ENCODE data around the gene OTULIN.

OTULIN gene

DNA sequence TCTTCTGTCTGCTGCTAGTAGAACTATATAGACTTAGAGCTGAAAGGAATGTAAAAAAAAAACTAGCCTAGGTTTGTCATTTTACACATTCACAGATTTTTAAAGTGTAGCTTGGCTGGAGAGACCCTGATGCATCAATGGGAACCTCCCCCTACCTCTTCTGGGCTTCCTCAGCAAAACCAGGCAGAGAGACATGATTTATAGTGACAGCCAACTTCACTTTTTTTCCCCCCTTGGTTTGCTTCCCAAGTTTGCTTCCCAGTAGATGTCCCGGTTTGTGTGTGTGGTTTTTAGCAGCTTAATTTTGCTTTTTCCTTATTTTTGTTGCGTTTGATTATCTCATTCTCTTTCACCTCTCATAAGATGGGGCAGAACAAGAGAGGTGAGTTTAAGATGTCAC lies 1.8 kb downstream of the OTULIN start:
- H3K4me3 ChIP-seq (ENCODE audit: low read length): no peak overlapping the region
- no peak for DNase-seq (ENCODE audit: low read depth, low spot score)

- H3K4me3 ChIP-seq (ENCODE audit: low read length): no peak overlapping the region
Observed at GRCh38 chr5:14667290-14667689, 2.8 kb downstream of the OTULIN start.

DNA sequence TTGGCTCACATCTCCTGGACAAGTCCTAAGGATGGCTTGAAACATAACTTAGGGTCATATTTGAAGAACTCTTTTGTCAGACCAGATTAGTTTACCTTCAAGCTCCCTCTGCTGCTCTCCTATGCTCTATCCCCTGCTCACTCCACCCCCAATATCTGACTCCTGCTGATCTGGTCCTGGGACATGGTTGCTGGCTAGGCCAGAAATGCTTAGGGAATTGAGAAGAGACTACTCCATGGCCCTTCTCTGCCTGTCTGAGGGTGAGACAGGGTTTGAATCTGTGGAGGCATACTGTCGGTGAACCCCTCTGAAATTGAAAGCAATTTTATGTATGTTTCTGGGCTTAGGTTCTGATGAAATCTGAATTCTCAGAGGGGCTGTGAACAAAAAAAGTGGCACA lies 3.3 kb downstream of the OTULIN start:
- DNase-seq (ENCODE audit: low read depth, low spot score): no peak
- no peak overlapping the region for H3K4me3 ChIP-seq (ENCODE audit: low read length)

More at GRCh38 chr5:14667290-14667689, 2.8 kb downstream of the OTULIN start:
- DNase-seq (ENCODE audit: low read depth, low spot score): no peak

DNA sequence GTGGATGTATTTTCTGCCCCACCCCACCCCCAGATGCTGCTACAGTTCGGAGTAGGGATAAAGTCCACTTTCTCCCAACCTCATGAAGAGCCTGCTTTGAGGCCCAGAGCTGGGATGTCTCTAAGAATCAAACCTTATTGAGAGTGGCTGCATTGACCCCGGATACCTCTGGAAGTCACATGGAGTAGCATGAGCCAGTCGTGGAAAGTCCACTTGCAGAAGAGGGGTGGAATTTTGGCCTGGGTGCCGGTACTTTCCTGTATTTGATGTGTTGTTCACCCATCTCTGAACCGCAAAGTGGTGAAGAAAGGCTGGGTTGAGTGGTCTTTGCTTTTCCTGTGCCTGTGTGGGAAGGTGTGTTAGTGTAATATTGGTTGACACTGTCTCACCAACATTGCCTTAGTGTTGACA lies 3.7 kb downstream of the OTULIN start:
- no peak for DNase-seq (ENCODE audit: low read depth, low spot score)
- no peak overlapping the region for H3K4me3 ChIP-seq (ENCODE audit: low read length)

GRCh38 chr5:14669415-14669814 lies 4.9 kb downstream of the OTULIN start:
- H3K4me3 ChIP-seq (ENCODE audit: low read length): no peak overlapping the region
- no peak for DNase-seq (ENCODE audit: low read depth, low spot score)

GRCh38 chr5:14669975-14670374 lies 5.5 kb downstream of the OTULIN start:
- no peak for DNase-seq (ENCODE audit: low read depth, low spot score)

DNA sequence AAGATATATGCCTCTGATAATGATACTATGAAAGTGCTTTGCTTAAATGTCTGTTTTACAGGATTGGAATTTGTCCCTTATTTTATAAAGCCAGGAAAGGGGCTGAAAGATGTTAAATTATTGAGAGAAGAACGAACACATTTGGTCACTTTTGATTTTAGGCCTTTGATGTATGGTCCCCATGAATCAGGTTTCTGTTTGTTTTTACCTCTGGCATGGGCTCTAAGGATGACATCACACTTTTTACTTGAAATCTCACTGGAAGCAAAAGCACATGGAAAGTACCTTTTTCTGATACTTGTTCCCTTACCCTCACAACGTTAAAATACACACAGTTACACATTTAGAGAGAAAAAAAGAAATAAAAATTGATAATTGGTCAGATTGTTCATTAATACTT lies 6.9 kb downstream of the OTULIN start:
- DNase-seq (ENCODE audit: low read depth, low spot score): no peak
- H3K4me3 ChIP-seq (ENCODE audit: low read length): no peak overlapping the region

More at GRCh38 chr5:14669975-14670374, 5.5 kb downstream of the OTULIN start:
- no peak overlapping the region for H3K4me3 ChIP-seq (ENCODE audit: low read length)

DNA sequence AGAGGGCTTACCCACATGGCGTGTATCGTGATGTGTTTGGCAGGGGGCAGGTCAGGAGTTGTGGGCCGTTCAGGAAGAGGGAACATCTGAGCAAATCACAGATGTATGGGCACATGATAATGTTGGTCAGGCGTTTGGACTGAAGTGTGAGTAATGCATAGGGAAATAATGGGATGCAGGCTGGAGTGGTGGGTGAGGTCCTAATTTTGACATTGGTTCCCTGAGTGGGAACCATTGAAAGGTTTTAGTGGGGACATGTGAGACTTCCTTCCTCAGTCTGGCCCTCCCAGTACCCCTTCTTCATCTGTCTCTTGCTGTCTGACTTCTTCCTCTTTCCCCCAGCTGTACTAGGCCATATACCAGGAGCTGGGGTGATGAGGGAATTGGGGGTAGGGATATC lies 7.6 kb downstream of the OTULIN start:
- no peak overlapping the region for H3K4me3 ChIP-seq (ENCODE audit: low read length)
- DNase-seq (ENCODE audit: low read depth, low spot score): no peak

DNA sequence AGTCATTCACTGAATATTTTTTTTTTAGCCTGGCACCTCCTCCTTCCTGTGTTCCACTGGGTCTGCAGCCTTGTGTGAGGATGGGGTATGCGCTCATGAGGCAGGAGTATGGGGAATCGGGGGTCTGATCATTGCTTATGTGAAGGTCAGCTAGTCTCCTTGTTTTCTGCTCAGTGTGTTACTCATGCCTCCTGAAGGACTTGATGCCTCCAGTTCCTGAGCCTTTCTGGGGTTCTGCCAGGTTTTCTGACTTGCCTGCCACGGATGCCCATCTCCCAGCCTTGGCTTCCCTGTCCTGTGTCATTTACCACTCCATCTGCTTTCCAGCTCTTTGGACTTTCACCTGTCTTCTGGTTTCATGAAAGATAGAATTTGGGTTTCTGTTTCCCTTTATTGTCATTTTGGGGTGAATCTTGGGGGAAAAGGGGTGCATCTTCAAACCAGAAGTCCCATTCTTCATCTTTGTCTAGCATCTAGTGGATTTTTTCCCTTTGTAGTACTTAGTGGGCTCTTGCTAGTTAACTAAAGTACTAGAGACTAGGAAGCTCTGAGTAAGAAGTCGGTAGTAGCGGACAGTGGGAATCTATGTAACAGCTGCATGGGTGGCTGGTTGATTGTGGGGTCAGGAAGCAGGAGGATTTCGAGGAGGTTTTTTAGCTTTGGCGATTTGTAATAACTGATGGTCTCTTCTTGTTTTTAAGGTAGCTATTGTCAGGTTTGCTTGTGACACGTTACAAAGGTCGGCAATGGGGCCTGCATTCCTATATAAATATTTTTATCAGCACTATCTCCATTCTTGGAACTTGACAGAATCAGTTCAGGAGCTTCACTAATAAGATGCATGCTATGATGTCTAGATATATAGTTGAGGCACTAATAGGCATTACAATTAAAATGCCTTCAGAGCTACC lies 8.2 kb downstream of the OTULIN start:
- no peak for DNase-seq (ENCODE audit: low read depth, low spot score)
- H3K4me3 ChIP-seq (ENCODE audit: low read length): no peak overlapping the region

- no peak overlapping the region for H3K4me3 ChIP-seq (ENCODE audit: low read length)
- DNase-seq (ENCODE audit: low read depth, low spot score): no peak
Observed at GRCh38 chr5:14673443-14673842, 8.9 kb downstream of the OTULIN start.

- peak overlapping the region; percentile 13 for H3K4me3 ChIP-seq (ENCODE audit: low read length)
Observed at GRCh38 chr5:14674983-14675854, 10.7 kb downstream of the OTULIN start.

DNA sequence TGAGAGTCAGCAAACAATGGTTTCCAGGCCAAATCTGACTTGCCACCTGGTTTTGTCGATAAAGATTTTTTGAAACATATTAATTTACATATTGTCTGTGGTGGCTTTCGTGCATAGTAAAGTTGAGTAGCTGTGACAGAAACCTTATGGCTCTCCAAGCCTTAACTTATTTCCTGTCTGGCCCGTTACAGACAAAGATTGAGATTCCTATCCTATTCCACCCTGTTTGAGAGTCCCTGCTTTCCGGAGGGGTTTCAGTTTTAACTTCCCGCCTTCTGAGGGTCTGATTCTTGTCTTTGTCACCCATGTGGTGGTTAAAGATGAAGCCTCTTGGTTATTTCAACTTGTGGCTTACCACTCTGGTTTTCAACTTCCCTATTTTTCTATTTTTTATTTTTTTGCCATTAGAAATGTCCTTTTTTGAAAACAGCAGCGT lies 11.4 kb downstream of the OTULIN start:
- peak overlapping the region; percentile 13 for H3K4me3 ChIP-seq (ENCODE audit: low read length)
- DNase-seq (ENCODE audit: low read depth, low spot score): peak; percentile 59

More at GRCh38 chr5:14674983-14675854, 10.7 kb downstream of the OTULIN start:
- DNase-seq (ENCODE audit: low read depth, low spot score): no peak

GRCh38 chr5:14676320-14676719 lies 11.8 kb downstream of the OTULIN start:
- peak overlapping the region; percentile 13; the same call in 1 of the 2 replicates for H3K4me3 ChIP-seq (ENCODE audit: low read length)

GRCh38 chr5:14678773-14679334 lies 14.3 kb downstream of the OTULIN start:
- no peak overlapping the region for H3K4me3 ChIP-seq (ENCODE audit: low read length)
- DNase-seq (ENCODE audit: low read depth, low spot score): no peak

More at GRCh38 chr5:14676320-14676719, 11.8 kb downstream of the OTULIN start:
- no peak for DNase-seq (ENCODE audit: low read depth, low spot score)

- DNase-seq (ENCODE audit: low read depth, low spot score): no peak
Observed at GRCh38 chr5:14679595-14679994, 15.1 kb downstream of the OTULIN start.

GRCh38 chr5:14681236-14681752 lies 16.8 kb downstream of the OTULIN start:
- no peak for DNase-seq (ENCODE audit: low read depth, low spot score)
- no peak overlapping the region for H3K4me3 ChIP-seq (ENCODE audit: low read length)

More at GRCh38 chr5:14679595-14679994, 15.1 kb downstream of the OTULIN start:
- H3K4me3 ChIP-seq (ENCODE audit: low read length): no peak overlapping the region

DNA sequence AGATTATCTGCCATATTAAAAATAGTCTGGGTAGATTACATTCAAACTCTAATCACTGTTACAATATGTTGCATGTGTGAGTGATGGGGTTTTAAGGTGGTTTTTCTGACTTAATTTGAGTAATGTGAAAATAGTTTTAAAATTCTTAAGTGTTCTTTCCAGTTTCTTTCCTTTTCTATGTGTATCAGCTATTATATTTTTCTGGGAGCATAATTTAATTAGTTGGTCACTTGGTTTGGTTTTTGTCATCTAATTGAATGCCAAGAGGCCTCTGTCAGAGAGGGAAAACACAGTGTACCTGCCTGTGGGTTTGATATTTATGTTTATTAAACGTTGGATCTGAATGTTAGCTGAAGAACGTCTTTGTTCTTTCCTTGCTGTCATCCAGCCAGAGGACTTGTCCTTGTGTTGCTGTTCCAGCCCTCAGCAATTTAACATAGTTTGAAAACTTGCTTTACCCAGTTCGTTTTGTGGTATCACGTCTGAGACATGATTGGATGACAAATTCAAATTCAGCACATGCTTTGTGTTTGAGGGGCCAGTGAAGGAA lies 19.5 kb downstream of the OTULIN start:
- H3K4me3 ChIP-seq (ENCODE audit: low read length): no peak overlapping the region
- no peak for DNase-seq (ENCODE audit: low read depth, low spot score)

GRCh38 chr5:14684757-14685156 lies 20.2 kb downstream of the OTULIN start:
- no peak overlapping the region for H3K4me3 ChIP-seq (ENCODE audit: low read length)
- no peak for DNase-seq (ENCODE audit: low read depth, low spot score)

DNA sequence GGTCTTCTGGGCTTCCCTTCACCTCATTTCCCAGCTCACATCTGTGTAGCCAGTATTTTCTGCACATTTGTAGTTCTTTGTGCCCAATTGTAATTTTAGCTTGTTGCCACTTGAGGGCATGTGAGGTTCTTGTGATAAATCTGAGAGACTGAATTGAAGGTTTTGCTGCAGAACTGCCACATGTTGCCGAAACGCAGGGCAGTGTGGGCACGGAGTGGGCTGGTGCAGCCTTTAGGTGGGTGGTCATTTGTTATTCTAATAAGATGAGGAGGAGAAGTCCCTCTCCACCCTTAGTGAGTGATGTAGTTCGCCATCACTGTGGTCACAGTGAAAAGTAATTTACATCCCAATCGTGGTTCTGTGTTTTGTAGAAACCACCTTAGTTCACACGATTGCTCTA lies 21.2 kb downstream of the OTULIN start:
- DNase-seq (ENCODE audit: low read depth, low spot score): peak; percentile 55
- no peak overlapping the region for H3K4me3 ChIP-seq (ENCODE audit: low read length)

All from Jurkat, Clone E6-1 (cell line).